Cerebellar cortex (tissue), 1 donor: ENCODE measurements around the gene LSM3.
"Not testable (repeated sequence)": the region's sequence is repeated elsewhere in the genome, so short reads cannot be mapped to it uniquely, and the experiment has no call there.

Experiments
- DNase-seq: peaks from one replicate; pipeline ENCODE4 v3.0.0-alpha.2; 2015; ENCODE audit warnings: low spot score

Gene LSM3

GRCh38 chr3:14222457-14222856 is 43.8 kb downstream of the LSM3 start:
- DNase-seq, result no peak

GRCh38 chr3:14222900-14223594 is 44.4 kb downstream of the LSM3 start:
- no peak for DNase-seq

GRCh38 chr3:14223595-14223994 is 45.0 kb downstream of the LSM3 start:
- DNase-seq, result no peak

- DNase-seq, result no peak
These were observed 46.3 kb downstream of the LSM3 start for GRCh38 chr3:14224895-14225294.

- no peak for DNase-seq
These were observed 46.8 kb downstream of the LSM3 start for GRCh38 chr3:14225421-14225820.

- not testable (repeated sequence) for DNase-seq
These were observed 47.7 kb downstream of the LSM3 start for GRCh38 chr3:14226351-14226750.

GRCh38 chr3:14227856-14228255 is 49.2 kb downstream of the LSM3 start:
- no peak for DNase-seq

GRCh38 chr3:14228681-14229470 is 50.3 kb downstream of the LSM3 start:
- no peak for DNase-seq

- not testable (repeated sequence) for DNase-seq
These were observed 51.1 kb downstream of the LSM3 start for GRCh38 chr3:14229695-14230094.

GRCh38 chr3:14230729-14231128 is 52.1 kb downstream of the LSM3 start:
- DNase-seq, result no peak

- DNase-seq, result no peak
These were observed 52.8 kb downstream of the LSM3 start for GRCh38 chr3:14231145-14231990.

GRCh38 chr3:14231998-14232501 is 53.4 kb downstream of the LSM3 start:
- DNase-seq, result no peak

- no peak for DNase-seq
These were observed 55.8 kb downstream of the LSM3 start for GRCh38 chr3:14234251-14235002.

GRCh38 chr3:14235003-14235911 is 56.6 kb downstream of the LSM3 start:
- no peak for DNase-seq

- DNase-seq, result no peak
These were observed 57.3 kb downstream of the LSM3 start for GRCh38 chr3:14235912-14236295.

- DNase-seq, result no peak
These were observed 58.3 kb downstream of the LSM3 start for GRCh38 chr3:14236902-14237301.

- no peak for DNase-seq
These were observed 58.8 kb downstream of the LSM3 start for GRCh38 chr3:14237457-14237856.

- DNase-seq, result no peak
These were observed 59.7 kb downstream of the LSM3 start for GRCh38 chr3:14238356-14238755.

GRCh38 chr3:14238930-14239329 is 60.3 kb downstream of the LSM3 start:
- DNase-seq, result no peak

GRCh38 chr3:14239940-14240339 is 61.3 kb downstream of the LSM3 start:
- no peak for DNase-seq

GRCh38 chr3:14240366-14240765 is 61.7 kb downstream of the LSM3 start:
- no peak for DNase-seq
